Adrenal gland (tissue), 5 donors: ENCODE data around the gene SPRED2.

ENCODE experiments used
- POLR2A ChIP-seq, 2 donors: fragments of 450-650 bp; IDR thresholded peaks; one replicate each; pipeline ENCODE4 v1.6.1; 2017; ENCODE audit warnings: antibody characterized with exemption in 2 of 2, mild to moderate bottlenecking in 2 of 2, moderate library complexity in 1 of 2
- TF ChIP-seq, protein P1 (sequence below), 6 experiments: fragments of 450-650 bp in 4 of 6; fragments of 200-600 bp in 2 of 6; sonication (generic) in 1 of 6; IDR thresholded peaks; 1 replicate in 5 of 6; 2 replicates in 1 of 6; pipeline versions ENCODE4 v1.5.1 to v1.8.0; 2016 to 2021; ENCODE audit warnings: antibody characterized with exemption in 6 of 6, mild to moderate bottlenecking in 2 of 6, moderate library complexity in 1 of 6
- donor health status: DM: no; HTN: no; CAD: no.

DNA sequence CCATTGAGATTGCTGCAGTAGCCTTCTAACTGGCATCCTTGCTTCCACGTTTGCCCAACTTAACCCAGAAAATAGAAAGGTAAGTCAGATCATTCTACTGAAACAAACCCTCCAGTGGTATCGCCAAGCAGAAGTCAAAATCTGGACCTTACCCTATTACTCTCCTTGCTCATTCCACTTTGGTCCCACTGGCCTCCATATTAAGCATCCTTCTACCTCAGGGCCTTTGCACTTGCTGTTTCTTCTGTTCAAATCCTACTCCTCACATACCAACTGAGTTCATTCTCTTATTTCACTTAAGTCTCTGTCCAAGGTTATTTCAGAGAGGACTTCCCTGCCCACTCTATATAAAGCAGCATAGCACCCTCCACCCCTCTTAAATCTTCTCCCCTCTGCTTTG lies 84.5 kb downstream of the SPRED2 start:
- TF ChIP-seq POLR2A (IDR thresholded peaks at IDR 0.05) = no peak
- TF ChIP-seq, protein P1, sequence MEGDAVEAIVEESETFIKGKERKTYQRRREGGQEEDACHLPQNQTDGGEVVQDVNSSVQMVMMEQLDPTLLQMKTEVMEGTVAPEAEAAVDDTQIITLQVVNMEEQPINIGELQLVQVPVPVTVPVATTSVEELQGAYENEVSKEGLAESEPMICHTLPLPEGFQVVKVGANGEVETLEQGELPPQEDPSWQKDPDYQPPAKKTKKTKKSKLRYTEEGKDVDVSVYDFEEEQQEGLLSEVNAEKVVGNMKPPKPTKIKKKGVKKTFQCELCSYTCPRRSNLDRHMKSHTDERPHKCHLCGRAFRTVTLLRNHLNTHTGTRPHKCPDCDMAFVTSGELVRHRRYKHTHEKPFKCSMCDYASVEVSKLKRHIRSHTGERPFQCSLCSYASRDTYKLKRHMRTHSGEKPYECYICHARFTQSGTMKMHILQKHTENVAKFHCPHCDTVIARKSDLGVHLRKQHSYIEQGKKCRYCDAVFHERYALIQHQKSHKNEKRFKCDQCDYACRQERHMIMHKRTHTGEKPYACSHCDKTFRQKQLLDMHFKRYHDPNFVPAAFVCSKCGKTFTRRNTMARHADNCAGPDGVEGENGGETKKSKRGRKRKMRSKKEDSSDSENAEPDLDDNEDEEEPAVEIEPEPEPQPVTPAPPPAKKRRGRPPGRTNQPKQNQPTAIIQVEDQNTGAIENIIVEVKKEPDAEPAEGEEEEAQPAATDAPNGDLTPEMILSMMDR (IDR thresholded peaks at IDR 0.05) = no peak
